GM19023 (cell line): ENCODE data around the gene CEP44.
"Not testable (repeated sequence)": the region's sequence is repeated elsewhere in the genome, so short reads cannot be mapped to it uniquely, and the experiment has no call there.

Experiments
- ATAC-seq: cut with Tn5 transposase; IDR thresholded peaks from one replicate; pipeline ENCODE4 v1.9.1; 2021; ENCODE audit warnings: mild to moderate bottlenecking, moderate library complexity; ENCODE audit not compliant: unreplicated experiment

The CEP44 gene

GRCh38 chr4:174278467-174278866, 5.2 kb upstream of the CEP44 start:
- no peak for ATAC-seq

- ATAC-seq, result no peak
These were observed 4.1 kb upstream of the CEP44 start for GRCh38 chr4:174279433-174280155.

DNA sequence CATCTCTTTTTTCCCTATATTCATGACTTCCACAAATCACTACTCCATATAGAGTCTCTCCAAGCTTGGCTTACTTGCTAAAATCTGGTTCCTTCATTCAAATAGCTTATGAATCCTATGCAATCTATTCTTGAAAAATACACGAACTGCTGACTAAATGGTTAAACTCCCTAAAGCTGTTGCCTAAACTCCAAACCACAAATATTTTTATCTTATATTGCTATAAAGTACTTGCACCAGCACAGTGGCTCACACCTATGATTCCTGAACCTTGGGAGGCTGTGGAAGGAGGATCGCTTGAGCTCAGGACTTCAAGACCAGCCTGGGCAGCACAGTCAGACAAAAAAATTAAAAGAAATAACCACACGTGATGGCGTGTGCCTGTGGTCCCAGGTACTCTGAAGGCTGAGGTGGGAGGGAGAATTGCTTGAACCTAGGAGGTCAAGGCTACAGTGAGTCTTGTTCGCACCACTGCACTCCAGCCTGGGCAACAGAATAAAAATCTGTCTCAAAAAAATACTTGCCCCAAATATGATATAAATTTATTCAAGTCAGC, 2.5 kb upstream of the CEP44 start:
- no peak for ATAC-seq

GRCh38 chr4:174281901-174282300, 1.8 kb upstream of the CEP44 start:
- no peak for ATAC-seq

GRCh38 chr4:174282836-174283506, 740 bp upstream of the CEP44 start:
- peak; percentile 96 for ATAC-seq

DNA sequence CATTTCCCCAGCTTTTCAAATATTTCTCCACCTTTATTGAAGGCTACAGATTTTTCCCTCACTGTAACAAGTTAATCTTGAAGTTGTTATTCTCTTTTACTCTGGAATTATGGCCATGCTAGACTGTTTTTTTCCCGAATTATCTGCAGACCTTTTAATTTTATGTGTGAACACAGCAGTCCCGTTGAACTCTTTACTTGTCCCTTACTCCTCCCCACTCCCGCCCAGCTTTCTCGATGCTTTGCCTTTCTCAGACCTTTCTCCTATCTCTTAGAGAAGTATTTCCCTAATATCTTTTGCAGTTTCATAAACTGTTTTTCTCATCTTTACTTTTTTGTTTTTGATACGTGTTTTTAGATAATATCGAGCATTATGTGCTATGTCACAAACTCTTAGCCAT, 776 bp downstream of the CEP44 start:
- no peak for ATAC-seq

DNA sequence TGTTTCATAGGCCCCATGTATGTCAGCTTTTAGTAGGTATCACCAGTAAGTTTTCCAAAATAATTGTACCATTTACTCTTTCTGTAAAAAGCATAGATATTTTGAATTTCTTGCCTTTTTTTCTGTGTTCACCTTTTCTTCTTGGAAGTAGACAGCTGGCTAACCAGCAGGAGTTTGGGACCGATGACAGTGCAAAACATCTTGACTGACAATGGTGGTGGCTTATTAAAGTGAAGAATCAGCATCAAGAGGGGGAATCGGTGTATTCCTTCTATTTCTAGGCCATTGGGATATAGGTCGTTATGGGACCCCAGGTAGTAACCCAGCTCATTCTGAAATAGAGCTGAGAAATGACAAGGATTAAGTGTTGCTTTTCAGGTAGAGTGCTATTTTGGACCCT, 3.2 kb downstream of the CEP44 start:
- no peak for ATAC-seq

- no peak for ATAC-seq
These were observed 8.8 kb downstream of the CEP44 start for GRCh38 chr4:174292473-174292872.

GRCh38 chr4:174294641-174295040, 10.9 kb downstream of the CEP44 start:
- not testable (repeated sequence) for ATAC-seq

- not testable (repeated sequence) for ATAC-seq
These were observed 11.4 kb downstream of the CEP44 start for GRCh38 chr4:174295142-174295541.

GRCh38 chr4:174303687-174304086, 20.0 kb downstream of the CEP44 start:
- ATAC-seq, result no peak

- ATAC-seq, result no peak
These were observed 21.0 kb downstream of the CEP44 start for GRCh38 chr4:174304664-174305063.

DNA sequence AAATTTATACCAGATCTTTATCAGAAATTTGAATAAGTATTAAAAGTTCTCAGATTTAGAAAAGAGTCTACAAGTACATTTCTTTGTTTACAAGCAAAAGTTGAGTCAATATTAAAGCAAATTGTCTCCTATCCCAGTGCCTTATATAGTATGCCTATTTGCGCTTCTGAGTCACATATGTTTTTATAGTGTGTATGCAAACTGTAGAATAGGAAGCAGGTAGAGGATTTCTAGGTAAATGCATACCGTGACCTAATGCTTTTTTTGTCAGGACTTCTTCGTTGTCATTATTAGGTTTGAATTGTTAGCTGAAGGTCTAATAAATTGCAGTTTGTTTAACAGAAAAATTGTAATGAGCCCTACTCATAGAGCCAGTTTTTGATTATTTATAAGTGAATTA, 22.2 kb downstream of the CEP44 start:
- no peak for ATAC-seq

GRCh38 chr4:174307694-174308093, 24.0 kb downstream of the CEP44 start:
- no peak for ATAC-seq

DNA sequence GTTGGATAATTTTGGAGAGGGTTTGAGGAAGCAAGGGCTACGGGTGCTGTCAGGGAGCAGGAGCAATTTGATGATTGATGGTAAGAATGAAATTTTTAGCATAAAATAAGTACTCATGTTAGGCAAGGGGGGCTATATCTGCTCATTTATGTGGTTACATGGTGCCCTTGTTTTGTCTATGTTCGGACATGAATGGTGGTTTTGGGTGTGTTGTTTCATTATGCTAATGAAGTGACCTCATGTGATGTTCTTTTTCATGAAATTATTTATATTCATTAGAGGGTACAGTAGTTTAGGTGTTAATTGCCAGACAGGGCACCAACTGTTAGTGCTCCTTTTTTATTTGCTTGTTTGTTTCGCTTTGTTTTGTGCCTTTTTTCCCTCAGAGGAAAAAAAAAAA, 29.3 kb downstream of the CEP44 start:
- ATAC-seq, result no peak

- no peak for ATAC-seq
These were observed 30.6 kb downstream of the CEP44 start for GRCh38 chr4:174314274-174314673.

- peak; percentile 55 for ATAC-seq
These were observed 31.1 kb downstream of the CEP44 start for GRCh38 chr4:174314770-174315169.

DNA sequence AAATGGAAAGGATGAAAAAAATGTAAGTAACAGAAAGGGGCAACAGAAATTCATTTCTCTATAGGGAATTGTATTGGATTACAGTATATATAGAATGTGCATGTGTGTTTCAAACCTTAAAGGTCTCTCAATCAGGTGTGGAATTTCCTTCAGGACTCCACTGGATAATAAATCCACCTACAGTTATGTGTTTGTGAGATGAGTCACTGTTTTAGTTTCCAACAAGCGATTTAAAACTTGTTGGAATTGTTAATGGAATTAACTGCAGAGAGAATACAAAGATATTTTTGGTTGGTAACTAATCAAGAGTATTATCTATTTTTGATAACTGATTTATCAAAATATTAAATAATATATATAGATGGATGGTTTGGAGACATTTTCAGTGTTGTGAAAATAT, 32.8 kb downstream of the CEP44 start:
- ATAC-seq, result no peak

GRCh38 chr4:174316954-174317353, 33.2 kb downstream of the CEP44 start:
- ATAC-seq, result no peak

DNA sequence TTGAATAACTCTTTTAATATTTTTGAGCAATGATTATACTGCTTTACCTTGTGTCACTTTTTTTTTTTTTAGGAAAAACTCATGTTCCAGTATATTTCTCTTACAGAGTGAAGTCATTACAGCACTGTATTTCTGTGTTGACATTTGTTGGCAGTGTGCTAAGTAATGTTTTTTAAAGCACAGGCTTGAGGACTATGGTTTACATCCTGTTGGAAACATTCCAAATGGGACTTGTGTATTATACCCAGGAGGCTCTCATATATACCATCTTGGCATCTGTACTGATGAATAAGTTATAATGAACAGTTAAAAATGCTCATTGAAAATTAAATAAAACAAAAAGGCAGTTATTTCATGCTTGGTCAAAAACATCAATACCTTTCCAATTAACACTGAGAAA, 33.8 kb downstream of the CEP44 start:
- ATAC-seq, result no peak

GRCh38 chr4:174318829-174319764, 35.4 kb downstream of the CEP44 start:
- no peak for ATAC-seq
